ENCODE results near the gene ANKRD10. TPM values are rescaled to one million over a fixed set of nuclear protein-coding genes. Genes with fewer than 3 reads are reported as not detected.

The ANKRD10 gene
- total RNA-seq, 1 experiment from 2014 or later, result 132 TPM

- intact Hi-C loops (cut with micrococcal nuclease; ENCODE audit: unreplicated experiment), result no loop called here
- POLR2A ChIA-PET, result no interaction called here
- Mint-ChIP-seq H3K27ac (ENCODE audit: unreplicated experiment) (no peak overlapping the region), H3K9me3 (ENCODE audit: unreplicated experiment) (no peaks in the 10 kb centered on the region), H3K27me3 (ENCODE audit: insufficient read depth, unreplicated experiment) (peaks cover 19% of the 10 kb centered on the region), H3K36me3 (ENCODE audit: insufficient read depth, unreplicated experiment) (no peaks in the 10 kb centered on the region), H3K4me1 (ENCODE audit: low read depth, unreplicated experiment) (no peaks in the 10 kb centered on the region), H3K4me3 (ENCODE audit: unreplicated experiment) (no peak overlapping the region)
- no peak for TF ChIP-seq CTCF (IDR thresholded peaks at IDR 0.05; ENCODE audit: insufficient read depth in 1 of 2, low read depth in 1 of 2, low read length in 1 of 2, severe bottlenecking in 1 of 2, unreplicated experiment in 1 of 2)
- DNase-seq, result no peak
- H3K4me3 ChIP-seq (ENCODE audit: low read depth, low read length), result no peak overlapping the region
- H3K27me3 ChIP-seq (replicated peaks; ENCODE audit: control insufficient read depth, insufficient read depth, low read length), result no peaks in the 10 kb centered on the region
- BruUV-seq (replicated peaks), result no TSS peak
- H3K9me3 ChIP-seq, result no peaks in the 10 kb centered on the region; the same call in 1 of the 2 replicates
- no peaks in the 10 kb centered on the region for H3K36me3 ChIP-seq (ENCODE audit: control insufficient read depth, insufficient read depth, low read length)
- H3K4me1 ChIP-seq, result no peaks in the 10 kb centered on the region
- CTCF ChIA-PET, result no interaction called here
These were observed 64.9 kb downstream of the ANKRD10 start for GRCh38 chr13:110850006-110850405.

- POLR2A ChIA-PET, result no interaction called here
- H3K4me3 ChIP-seq (ENCODE audit: low read depth, low read length), result no peak overlapping the region
- H3K36me3 ChIP-seq (ENCODE audit: control insufficient read depth, insufficient read depth, low read length), result no peaks in the 10 kb centered on the region
- Mint-ChIP-seq H3K9me3 (ENCODE audit: unreplicated experiment) (peaks cover 12% of the 10 kb centered on the region), H3K27me3 (ENCODE audit: insufficient read depth, unreplicated experiment) (peaks cover 30% of the 10 kb centered on the region), H3K4me3 (ENCODE audit: unreplicated experiment) (no peak overlapping the region), H3K36me3 (ENCODE audit: insufficient read depth, unreplicated experiment) (no peaks in the 10 kb centered on the region), H3K4me1 (ENCODE audit: low read depth, unreplicated experiment) (no peaks in the 10 kb centered on the region), H3K27ac (ENCODE audit: unreplicated experiment) (no peak overlapping the region)
- intact Hi-C loops (cut with micrococcal nuclease; ENCODE audit: unreplicated experiment), result no loop called here
- BruUV-seq (replicated peaks), result no TSS peak
- CTCF ChIA-PET, result no interaction called here
- TF ChIP-seq CTCF (IDR thresholded peaks at IDR 0.05; ENCODE audit: insufficient read depth in 1 of 2, low read depth in 1 of 2, low read length in 1 of 2, severe bottlenecking in 1 of 2, unreplicated experiment in 1 of 2), result no peak
- DNase-seq, result no peak
- no peaks in the 10 kb centered on the region for H3K4me1 ChIP-seq
- peaks cover 3% of the 10 kb centered on the region; the same call in 1 of the 2 replicates for H3K9me3 ChIP-seq
- H3K27me3 ChIP-seq (replicated peaks; ENCODE audit: control insufficient read depth, insufficient read depth, low read length), result no peaks in the 10 kb centered on the region
These were observed 69.3 kb downstream of the ANKRD10 start for GRCh38 chr13:110845520-110845919.

- ChIA-PET CTCF (no interaction called here), POLR2A (no interaction called here)
- BruUV-seq (replicated peaks), result no TSS peak
- Histone ChIP-seq H3K36me3 (ENCODE audit: control insufficient read depth, insufficient read depth, low read length) (no peaks in the 10 kb centered on the region), H3K4me3 (ENCODE audit: low read depth, low read length) (no peak overlapping the region), H3K9me3 (peaks cover 3% of the 10 kb centered on the region; the same call in 1 of the 2 replicates), H3K27me3 (replicated peaks; ENCODE audit: control insufficient read depth, insufficient read depth, low read length) (no peaks in the 10 kb centered on the region), H3K4me1 (0 out of 2 replicates have a peak, but pooled peaks cover 5% of the 10 kb centered on the region)
- Mint-ChIP-seq H3K9me3 (ENCODE audit: unreplicated experiment) (peaks cover 12% of the 10 kb centered on the region), H3K27me3 (ENCODE audit: insufficient read depth, unreplicated experiment) (peaks cover 25% of the 10 kb centered on the region), H3K27ac (ENCODE audit: unreplicated experiment) (no peak overlapping the region), H3K4me1 (ENCODE audit: low read depth, unreplicated experiment) (peaks cover 15% of the 10 kb centered on the region), H3K36me3 (ENCODE audit: insufficient read depth, unreplicated experiment) (no peaks in the 10 kb centered on the region), H3K4me3 (ENCODE audit: unreplicated experiment) (no peak overlapping the region)
- intact Hi-C loops (cut with micrococcal nuclease; ENCODE audit: unreplicated experiment), result no loop called here
- TF ChIP-seq CTCF (IDR thresholded peaks at IDR 0.05; ENCODE audit: insufficient read depth in 1 of 2, low read depth in 1 of 2, low read length in 1 of 2, severe bottlenecking in 1 of 2, unreplicated experiment in 1 of 2), result no peak
- no peak for DNase-seq
These were observed 73.0 kb downstream of the ANKRD10 start for GRCh38 chr13:110841846-110842245.
